ENCODE measurements around the gene CPE.

DNA sequence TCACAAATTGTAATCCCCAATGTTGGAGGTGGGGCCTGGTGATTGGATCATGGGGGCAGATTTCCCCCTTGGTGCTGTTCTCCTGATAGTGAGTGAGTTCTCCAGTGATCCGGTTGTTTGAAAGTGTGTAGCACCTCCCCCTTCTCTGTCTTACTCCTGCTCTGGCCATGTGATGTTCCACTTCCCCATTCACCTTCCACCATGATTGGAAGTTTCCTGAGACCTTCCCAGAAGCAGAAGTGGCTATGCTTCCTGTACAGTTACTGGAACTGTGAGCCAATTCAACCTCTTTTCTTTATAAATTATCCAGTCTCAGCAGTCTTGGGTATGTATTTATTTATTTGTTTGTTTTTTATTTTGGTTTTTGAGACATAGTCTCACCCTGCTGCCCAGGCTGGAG, 143.2 kb downstream of the CPE start:
- no peak for TF ChIP-seq EZH2phosphoT487 (IDR thresholded peaks at IDR 0.05; ENCODE audit: insufficient read depth, low read depth)
- TF ChIP-seq EZH2 (IDR thresholded peaks at IDR 0.05; ENCODE audit: insufficient read depth, poor library complexity, severe bottlenecking): no peak

Measured in GM23248 (cell line).